ENCODE data around the gene SLC12A5.

- TF ChIP-seq CTCF (conservative IDR thresholded peaks at IDR 0.05) (no peak), ZFX (IDR thresholded peaks at IDR 0.05) (no peak)
Observed at GRCh38 chr20:45994761-45995493, 34.1 kb upstream of the SLC12A5 start.

Measured in C4-2B (cell line).